ENCODE results near the gene HSPA1L.

The HSPA1L gene

DNA sequence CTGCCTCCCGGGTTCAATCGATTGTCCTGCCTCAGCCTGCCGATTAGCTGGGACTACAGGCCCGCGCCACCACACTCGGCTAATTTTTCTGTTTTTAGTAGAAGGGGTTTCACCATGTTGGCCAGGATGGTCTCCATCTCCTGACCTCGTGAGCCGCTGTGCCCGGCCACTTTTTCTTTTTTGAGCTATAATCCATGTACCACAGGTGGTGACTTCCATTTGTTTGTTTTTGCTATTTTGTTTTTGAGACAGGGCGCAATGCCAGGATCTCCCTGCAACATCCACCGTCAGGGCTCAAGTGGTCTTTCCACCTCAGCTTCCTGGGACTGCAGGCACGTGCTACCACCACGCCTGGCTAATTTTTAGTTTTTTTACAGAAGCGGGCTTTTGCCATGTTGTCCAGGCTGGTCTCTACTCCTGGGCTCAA is 21.0 kb upstream of the HSPA1L start:
- DNase-seq (ENCODE audit: extremely low read depth, low read depth): no peak
- TF ChIP-seq, protein P1, sequence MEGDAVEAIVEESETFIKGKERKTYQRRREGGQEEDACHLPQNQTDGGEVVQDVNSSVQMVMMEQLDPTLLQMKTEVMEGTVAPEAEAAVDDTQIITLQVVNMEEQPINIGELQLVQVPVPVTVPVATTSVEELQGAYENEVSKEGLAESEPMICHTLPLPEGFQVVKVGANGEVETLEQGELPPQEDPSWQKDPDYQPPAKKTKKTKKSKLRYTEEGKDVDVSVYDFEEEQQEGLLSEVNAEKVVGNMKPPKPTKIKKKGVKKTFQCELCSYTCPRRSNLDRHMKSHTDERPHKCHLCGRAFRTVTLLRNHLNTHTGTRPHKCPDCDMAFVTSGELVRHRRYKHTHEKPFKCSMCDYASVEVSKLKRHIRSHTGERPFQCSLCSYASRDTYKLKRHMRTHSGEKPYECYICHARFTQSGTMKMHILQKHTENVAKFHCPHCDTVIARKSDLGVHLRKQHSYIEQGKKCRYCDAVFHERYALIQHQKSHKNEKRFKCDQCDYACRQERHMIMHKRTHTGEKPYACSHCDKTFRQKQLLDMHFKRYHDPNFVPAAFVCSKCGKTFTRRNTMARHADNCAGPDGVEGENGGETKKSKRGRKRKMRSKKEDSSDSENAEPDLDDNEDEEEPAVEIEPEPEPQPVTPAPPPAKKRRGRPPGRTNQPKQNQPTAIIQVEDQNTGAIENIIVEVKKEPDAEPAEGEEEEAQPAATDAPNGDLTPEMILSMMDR (IDR thresholded peaks at IDR 0.05; ENCODE audit: low read depth, low read length, missing control alignments): no peak
- H3K4me3 ChIP-seq (replicated peaks; ENCODE audit: low read depth, low read length): peak overlapping the region; percentile 72

DNA sequence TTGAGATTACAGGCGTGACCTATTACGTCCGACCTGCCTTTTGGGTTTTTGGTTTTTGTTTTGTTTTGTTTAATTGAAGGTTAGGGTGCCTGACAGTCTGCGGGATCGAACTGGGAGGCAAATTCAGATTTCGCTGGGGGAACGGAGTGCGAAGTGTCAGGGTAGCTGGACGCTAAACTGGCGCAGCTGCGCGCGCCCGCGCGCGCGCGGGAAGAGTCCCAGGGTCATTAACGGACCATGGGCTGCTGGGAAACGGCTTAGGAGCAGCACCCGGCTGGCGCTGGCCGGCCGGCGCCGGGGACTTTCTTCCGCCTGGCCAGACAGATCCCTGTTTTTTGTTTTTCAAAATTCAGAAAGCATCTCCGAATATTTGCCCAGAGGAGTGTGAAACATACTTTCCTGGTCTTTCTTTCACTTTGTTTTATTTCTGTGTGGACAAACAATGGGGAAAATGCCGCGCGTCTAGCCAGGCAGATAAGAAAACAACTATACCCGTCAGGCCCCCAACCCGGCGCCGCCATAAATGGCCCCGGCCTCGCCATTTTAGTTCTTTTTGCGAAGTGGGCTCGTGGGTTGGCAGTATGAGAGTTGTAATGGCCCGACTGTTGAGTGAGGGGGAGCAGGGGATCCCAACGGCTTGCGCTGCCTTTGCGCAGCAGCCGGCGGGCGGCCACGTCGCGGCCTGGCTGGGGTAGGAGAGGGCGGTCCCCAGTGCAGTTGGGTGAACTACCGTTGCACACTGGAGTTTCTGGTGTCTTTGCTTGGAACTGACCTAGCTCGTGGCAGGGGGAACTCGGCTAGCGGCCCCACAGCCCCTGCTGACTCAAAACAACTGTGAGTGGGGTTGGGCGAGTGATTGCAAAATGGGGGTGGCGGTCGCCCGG is 19.5 kb upstream of the HSPA1L start:
- DNase-seq (ENCODE audit: extremely low read depth, low read depth): peak; percentile 62
- TF ChIP-seq, protein P1 (IDR thresholded peaks at IDR 0.05; ENCODE audit: low read depth, low read length, missing control alignments): no peak
- H3K4me3 ChIP-seq (replicated peaks; ENCODE audit: low read depth, low read length): peak overlapping the region; percentile 72

DNA sequence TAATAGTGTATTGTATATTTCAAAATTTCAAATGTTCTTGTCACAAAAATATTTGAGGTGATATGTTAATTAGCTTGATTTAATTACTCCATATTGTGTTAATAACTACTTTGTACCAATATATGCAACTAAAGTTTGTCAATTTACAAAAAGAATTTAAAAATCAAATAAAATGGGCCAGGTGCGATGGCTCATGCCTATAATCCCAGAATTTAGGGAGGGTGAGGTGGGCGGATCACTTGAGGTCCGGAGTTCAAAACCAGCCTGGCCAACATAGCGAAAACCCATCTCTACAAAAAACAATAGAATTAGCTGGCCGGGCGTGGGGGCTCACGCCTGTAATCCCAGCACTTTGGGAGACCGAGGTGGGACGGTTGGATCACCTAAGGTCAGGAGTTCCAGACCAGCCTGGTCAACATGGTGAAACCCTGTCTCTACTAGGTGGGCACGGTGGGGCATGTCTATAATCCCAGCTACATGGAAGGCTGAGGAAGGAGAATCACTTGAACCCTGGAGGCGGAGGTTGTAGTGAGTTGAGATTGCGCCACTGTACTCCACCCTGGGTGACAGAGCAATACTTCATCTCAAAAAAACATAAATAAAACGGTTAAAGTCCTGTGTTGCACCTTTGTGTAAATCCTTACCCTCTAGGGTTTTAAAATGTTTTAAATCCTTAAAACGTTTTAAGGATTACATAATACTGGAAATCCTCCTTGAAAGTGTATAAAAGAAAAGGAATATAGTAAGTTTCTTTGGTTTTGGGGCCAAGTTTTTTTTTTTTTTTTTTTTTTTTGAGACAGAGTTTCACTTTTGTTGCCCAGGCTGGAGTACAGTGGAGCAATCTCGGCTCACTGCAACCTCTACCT is 16.5 kb upstream of the HSPA1L start:
- TF ChIP-seq, protein P1 (IDR thresholded peaks at IDR 0.05; ENCODE audit: low read depth, low read length, missing control alignments): no peak
- peak overlapping the region; percentile 76 for H3K4me3 ChIP-seq (replicated peaks; ENCODE audit: low read depth, low read length)

DNA sequence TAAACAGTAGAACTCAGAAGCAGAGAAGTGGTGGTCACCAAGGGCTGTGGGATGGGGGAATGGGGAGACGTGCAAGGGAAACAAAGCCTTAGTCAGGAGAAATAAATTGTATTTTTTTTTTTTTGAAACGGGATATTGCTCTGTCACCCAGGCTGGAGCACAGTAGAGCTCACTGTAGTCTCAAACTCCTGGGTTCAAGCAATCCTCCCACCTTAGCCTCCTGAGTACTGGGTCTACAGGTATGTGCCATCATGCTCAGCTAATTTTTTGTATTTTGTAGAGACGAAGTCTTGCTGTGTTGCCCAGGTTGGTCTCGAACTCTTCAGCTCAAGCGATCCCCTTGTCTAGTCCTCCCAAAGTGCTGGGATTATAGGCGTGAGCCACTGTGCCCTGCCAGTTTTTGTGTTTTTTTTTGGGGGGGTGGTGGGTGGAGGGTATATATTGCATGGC is 15.8 kb upstream of the HSPA1L start:
- H3K4me3 ChIP-seq (replicated peaks; ENCODE audit: low read depth, low read length): peak overlapping the region; percentile 76
- TF ChIP-seq, protein P1 (IDR thresholded peaks at IDR 0.05; ENCODE audit: low read depth, low read length, missing control alignments): no peak

More for the DNA sequence above, 16.5 kb upstream of the HSPA1L start:
- no peak for DNase-seq (ENCODE audit: extremely low read depth, low read depth)

DNA sequence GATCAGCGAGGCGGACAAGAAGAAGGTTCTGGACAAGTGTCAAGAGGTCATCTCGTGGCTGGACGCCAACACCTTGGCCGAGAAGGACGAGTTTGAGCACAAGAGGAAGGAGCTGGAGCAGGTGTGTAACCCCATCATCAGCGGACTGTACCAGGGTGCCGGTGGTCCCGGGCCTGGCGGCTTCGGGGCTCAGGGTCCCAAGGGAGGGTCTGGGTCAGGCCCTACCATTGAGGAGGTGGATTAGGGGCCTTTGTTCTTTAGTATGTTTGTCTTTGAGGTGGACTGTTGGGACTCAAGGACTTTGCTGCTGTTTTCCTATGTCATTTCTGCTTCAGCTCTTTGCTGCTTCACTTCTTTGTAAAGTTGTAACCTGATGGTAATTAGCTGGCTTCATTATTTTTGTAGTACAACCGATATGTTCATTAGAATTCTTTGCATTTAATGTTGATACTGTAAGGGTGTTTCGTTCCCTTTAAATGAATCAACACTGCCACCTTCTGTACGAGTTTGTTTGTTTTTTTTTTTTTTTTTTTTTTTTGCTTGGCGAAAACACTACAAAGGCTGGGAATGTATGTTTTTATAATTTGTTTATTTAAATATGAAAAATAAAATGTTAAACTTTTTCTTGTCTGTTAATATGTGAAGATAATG is 14.7 kb upstream of the HSPA1L start:
- TF ChIP-seq, protein P1 (IDR thresholded peaks at IDR 0.05; ENCODE audit: low read depth, low read length, missing control alignments): peak; percentile 6
- H3K4me3 ChIP-seq (replicated peaks; ENCODE audit: low read depth, low read length): peak overlapping the region; percentile 76
- no peak for DNase-seq (ENCODE audit: extremely low read depth, low read depth)

More for the DNA sequence above, 15.8 kb upstream of the HSPA1L start:
- DNase-seq (ENCODE audit: extremely low read depth, low read depth): no peak
